CD8-positive, alpha-beta memory T cell (primary cell): ENCODE measurements around the gene SHC3. TPM values are rescaled to one million over a fixed set of nuclear protein-coding genes. Genes with fewer than 3 reads are reported as not detected.

Experiments
- CTCF ChIA-PET: fragments of 350-600 bp; sonication (Branson Sonifier 250); formaldehyde crosslinking; loops from one replicate; lab custom pipeline; 2021; ENCODE audit warnings: antibody characterized with exemption; lab: Charles Lee
- POLR2A ChIA-PET: fragments of 350-600 bp; sonication (Branson Sonifier 250); formaldehyde crosslinking; loops from one replicate; lab custom pipeline; 2021; ENCODE audit warnings: antibody characterized with exemption; lab: Charles Lee
- DNase-seq, 5 donors: peaks; one replicate each; pipeline versions ENCODE4 v3.0.0 to v3.0.0-alpha.2; 2020 to 2022; ENCODE audit warnings: mixed read lengths in 1 of 5
- H3K27ac ChIP-seq: one replicate; pipeline ENCODE4 v1.7.0; 2013; ENCODE audit warnings: low read depth, mild to moderate bottlenecking, low read length, moderate library complexity
- H3K27me3 ChIP-seq: 2 replicates; pipeline ENCODE4 v1.7.0; 2013; ENCODE audit warnings: low read length, mild to moderate bottlenecking; ENCODE audit not compliant: insufficient read depth, poor library complexity, severe bottlenecking
- H3K36me3 ChIP-seq: 2 replicates; pipeline ENCODE4 v1.7.0; 2013; ENCODE audit warnings: mild to moderate bottlenecking, low read length, moderate library complexity; ENCODE audit not compliant: insufficient read depth
- H3K4me1 ChIP-seq: 2 replicates; pipeline ENCODE4 v1.7.0; 2013; ENCODE audit warnings: mild to moderate bottlenecking, low read length, moderate library complexity; ENCODE audit not compliant: insufficient read depth
- H3K4me3 ChIP-seq: 2 replicates; pipeline ENCODE4 v1.7.0; 2013; ENCODE audit warnings: mild to moderate bottlenecking, low read length
- H3K9me3 ChIP-seq: 2 replicates; pipeline ENCODE4 v1.7.0; 2013; ENCODE audit warnings: mild to moderate bottlenecking, low read length
- H3K27ac Mint-ChIP-seq, 8 donors: one replicate each; pipeline ENCODE4 v1.8.0; 2020 to 2021; ENCODE audit warnings: mixed read lengths in 8 of 8, mild to moderate bottlenecking in 6 of 8, inconsistent platforms in 3 of 8, moderate library complexity in 3 of 8
- H3K27me3 Mint-ChIP-seq, 2 donors: one replicate each; pipeline ENCODE4 v1.8.0; 2020 to 2021; ENCODE audit warnings: mixed read lengths in 2 of 2, mild to moderate bottlenecking in 1 of 2, moderate library complexity in 1 of 2
- H3K36me3 Mint-ChIP-seq, 3 donors: one replicate each; pipeline ENCODE4 v1.8.0; 2020 to 2021; ENCODE audit warnings: mixed read lengths in 3 of 3, inconsistent platforms in 1 of 3, mild to moderate bottlenecking in 1 of 3
- H3K4me1 Mint-ChIP-seq, 3 donors: one replicate each; pipeline ENCODE4 v1.8.0; 2020 to 2021; ENCODE audit warnings: mixed read lengths in 3 of 3, inconsistent platforms in 1 of 3, mild to moderate bottlenecking in 1 of 3
- H3K4me3 Mint-ChIP-seq, 7 donors: one replicate each; pipeline ENCODE4 v1.8.0; 2020 to 2021; ENCODE audit warnings: mixed read lengths in 7 of 7, mild to moderate bottlenecking in 6 of 7, moderate library complexity in 4 of 7, inconsistent platforms in 2 of 7
- H3K9me3 Mint-ChIP-seq, 5 donors: one replicate each; pipeline ENCODE4 v1.8.0; 2020 to 2022; ENCODE audit warnings: mixed read lengths in 5 of 5, mild to moderate bottlenecking in 3 of 5, moderate library complexity in 2 of 5, inconsistent platforms in 1 of 5
- polyA plus RNA-seq: library from polyadenylated mRNA; unstranded; fragments of 300-500 nt; fragmentation: Illumina TruSeq; gene quantifications from one replicate; pipeline ENCODE4 v1.2.3, GENCODE V29; 2021
- total RNA-seq, 2 experiments: library from RNA; stranded (reverse); gene quantifications; one replicate each; pipeline ENCODE4 v1.2.3, GENCODE V29; 2021

Gene SHC3
- total and polyA plus RNA-seq, 3 experiments from 2014 or later = not detected

- DNase-seq = no peak
- Histone ChIP-seq H3K36me3 (no peaks in the 10 kb centered on the region), H3K9me3 (no peaks in the 10 kb centered on the region), H3K27me3 (peaks cover 7% of the 10 kb centered on the region), H3K4me1 (no peaks in the 10 kb centered on the region), H3K4me3 (no peak overlapping the region), H3K27ac (no peak overlapping the region)
- H3K27me3 Mint-ChIP-seq = peaks cover 12 to 43% of the 10 kb centered on the region in 2 donors
- CTCF ChIA-PET = interaction anchor here (0.8 to 1.1 kb wide), 2 partner anchors 13 to 400 kb away, joined by 3 read pairs; no protein-coding TSS in a partner anchor
- H3K9me3 Mint-ChIP-seq = no peaks in the 10 kb centered on the region
- H3K4me1 Mint-ChIP-seq = peaks cover 3 to 13% (median 11%) of the 10 kb centered on the region in 3 donors
- H3K4me3 Mint-ChIP-seq = no peak overlapping the region
- H3K27ac Mint-ChIP-seq = no peak overlapping the region
- POLR2A ChIA-PET = no interaction called here
- H3K36me3 Mint-ChIP-seq = no peaks in the 10 kb centered on the region
Observed at GRCh38 chr9:88997646-88998045, 181.0 kb downstream of the SHC3 start.

GRCh38 chr9:88996921-88997235, 181.7 kb downstream of the SHC3 start:
- Mint-ChIP-seq H3K27ac (no peak overlapping the region), H3K9me3 (no peaks in the 10 kb centered on the region), H3K36me3 (no peaks in the 10 kb centered on the region), H3K4me3 (no peak overlapping the region), H3K4me1 (peaks cover 3 to 18% (median 13%) of the 10 kb centered on the region in 3 donors), H3K27me3 (peaks cover 11 to 43% of the 10 kb centered on the region in 2 donors)
- no peaks in the 10 kb centered on the region for H3K36me3 ChIP-seq
- no peaks in the 10 kb centered on the region for H3K9me3 ChIP-seq
- CTCF ChIA-PET = interaction anchor here (1.1 kb wide), 1 partner anchor 14 kb away, joined by 3 read pairs; no protein-coding TSS in a partner anchor
- no peak overlapping the region for H3K27ac ChIP-seq
- no peak overlapping the region for H3K4me3 ChIP-seq
- POLR2A ChIA-PET = no interaction called here
- peaks cover 10% of the 10 kb centered on the region for H3K27me3 ChIP-seq
- H3K4me1 ChIP-seq = peaks cover 3% of the 10 kb centered on the region
- DNase-seq = no peak

- H3K4me1 Mint-ChIP-seq = peaks cover 3 to 16% (median 12%) of the 10 kb centered on the region in 3 donors
- H3K27ac Mint-ChIP-seq = no peak overlapping the region
- no peaks in the 10 kb centered on the region for H3K9me3 Mint-ChIP-seq
- H3K27me3 Mint-ChIP-seq = peaks cover 10 to 42% of the 10 kb centered on the region in 2 donors
- CTCF ChIA-PET = interaction anchor here (1.1 kb wide), 1 partner anchor 14 kb away, joined by 3 read pairs; no protein-coding TSS in a partner anchor
- POLR2A ChIA-PET = no interaction called here
- peaks cover 10% of the 10 kb centered on the region for H3K27me3 ChIP-seq
- H3K4me3 ChIP-seq = no peak overlapping the region
- no peak overlapping the region for H3K27ac ChIP-seq
- no peak for DNase-seq
- H3K9me3 ChIP-seq = no peaks in the 10 kb centered on the region
- H3K36me3 ChIP-seq = no peaks in the 10 kb centered on the region
- H3K4me3 Mint-ChIP-seq = no peak overlapping the region
- peaks cover 6% of the 10 kb centered on the region for H3K4me1 ChIP-seq
- no peaks in the 10 kb centered on the region for H3K36me3 Mint-ChIP-seq
Observed at GRCh38 chr9:88996046-88996920, 182.3 kb downstream of the SHC3 start.

- Mint-ChIP-seq H3K27me3 (peaks cover 10 to 44% of the 10 kb centered on the region in 2 donors), H3K4me1 (peaks cover 0 to 13% (median 9%) of the 10 kb centered on the region in 3 donors), H3K4me3 (peak overlapping the region in 1 of 7 donors; percentile 66), H3K36me3 (no peaks in the 10 kb centered on the region), H3K27ac (no peak overlapping the region), H3K9me3 (no peaks in the 10 kb centered on the region)
- Histone ChIP-seq H3K4me1 (peaks cover 6% of the 10 kb centered on the region), H3K4me3 (no peak overlapping the region), H3K27me3 (peaks cover 10% of the 10 kb centered on the region), H3K27ac (no peak overlapping the region), H3K36me3 (no peaks in the 10 kb centered on the region), H3K9me3 (no peaks in the 10 kb centered on the region)
- no peak for DNase-seq
- CTCF ChIA-PET = no interaction called here
- POLR2A ChIA-PET = no interaction called here
Observed at GRCh38 chr9:88995627-88996026, 183.0 kb downstream of the SHC3 start.

DNA sequence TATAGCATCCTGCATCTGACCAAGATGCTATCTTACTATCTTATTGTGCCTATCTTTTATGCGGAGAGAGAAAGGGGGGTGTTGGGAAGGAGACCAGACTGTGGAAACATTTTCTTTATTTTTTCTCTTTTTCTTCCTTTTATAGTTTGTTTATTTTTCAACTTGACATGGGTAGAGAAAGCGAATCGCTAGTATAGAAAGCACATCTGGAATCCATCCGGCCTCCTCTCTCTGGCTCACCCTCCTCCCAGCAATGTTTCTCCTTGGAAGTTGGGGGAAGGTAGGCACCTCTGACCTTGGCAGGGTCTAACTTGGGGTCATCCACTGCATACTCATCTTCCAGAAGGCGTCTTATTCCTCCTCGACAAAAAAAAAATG, 183.4 kb downstream of the SHC3 start:
- no peak for DNase-seq
- Mint-ChIP-seq H3K9me3 (no peaks in the 10 kb centered on the region), H3K27me3 (peaks cover 11 to 48% of the 10 kb centered on the region in 2 donors), H3K27ac (no peak overlapping the region), H3K4me3 (no peak overlapping the region), H3K4me1 (peaks cover 0 to 13% (median 12%) of the 10 kb centered on the region in 3 donors), H3K36me3 (no peaks in the 10 kb centered on the region)
- Histone ChIP-seq H3K9me3 (no peaks in the 10 kb centered on the region), H3K4me3 (no peak overlapping the region), H3K27ac (no peak overlapping the region), H3K27me3 (peaks cover 10% of the 10 kb centered on the region), H3K36me3 (no peaks in the 10 kb centered on the region), H3K4me1 (peaks cover 6% of the 10 kb centered on the region)
- ChIA-PET POLR2A (no interaction called here), CTCF (no interaction called here)

- Histone ChIP-seq H3K4me3 (no peak overlapping the region), H3K9me3 (no peaks in the 10 kb centered on the region), H3K36me3 (no peaks in the 10 kb centered on the region), H3K27ac (no peak overlapping the region), H3K27me3 (peaks cover 10% of the 10 kb centered on the region), H3K4me1 (peaks cover 6% of the 10 kb centered on the region)
- Mint-ChIP-seq H3K27me3 (peaks cover 11 to 53% of the 10 kb centered on the region in 2 donors), H3K9me3 (no peaks in the 10 kb centered on the region), H3K4me1 (peaks cover 0 to 16% (median 15%) of the 10 kb centered on the region in 3 donors), H3K4me3 (no peak overlapping the region), H3K27ac (no peak overlapping the region), H3K36me3 (no peaks in the 10 kb centered on the region)
- ChIA-PET CTCF (no interaction called here), POLR2A (no interaction called here)
- DNase-seq = no peak
Observed at GRCh38 chr9:88994469-88995199, 184.0 kb downstream of the SHC3 start.

- POLR2A ChIA-PET = no interaction called here
- CTCF ChIA-PET = no interaction called here
Observed at GRCh38 chr9:88993871-88994460, 184.7 kb downstream of the SHC3 start.

More at GRCh38 chr9:88993871-88994460, 184.7 kb downstream of the SHC3 start:
- Mint-ChIP-seq H3K27ac (no peak overlapping the region), H3K4me1 (peaks cover 4 to 23% (median 22%) of the 10 kb centered on the region in 3 donors), H3K36me3 (no peaks in the 10 kb centered on the region), H3K4me3 (no peak overlapping the region), H3K27me3 (peaks cover 15 to 59% of the 10 kb centered on the region in 2 donors), H3K9me3 (no peaks in the 10 kb centered on the region)
- H3K36me3 ChIP-seq = no peaks in the 10 kb centered on the region
- H3K9me3 ChIP-seq = no peaks in the 10 kb centered on the region
- no peak overlapping the region for H3K4me3 ChIP-seq
- peaks cover 13% of the 10 kb centered on the region for H3K4me1 ChIP-seq
- DNase-seq = no peak
- no peak overlapping the region for H3K27ac ChIP-seq
- H3K27me3 ChIP-seq = peaks cover 10% of the 10 kb centered on the region
